ENCODE measurements around the gene ABCC1. TPM values are rescaled to one million over a fixed set of nuclear protein-coding genes. Genes with fewer than 3 reads are reported as not detected.

ABCC1 gene
- total RNA-seq, 6 experiments from 2014 or later = 49.3 to 63.6 (median 57.1) TPM

DNA sequence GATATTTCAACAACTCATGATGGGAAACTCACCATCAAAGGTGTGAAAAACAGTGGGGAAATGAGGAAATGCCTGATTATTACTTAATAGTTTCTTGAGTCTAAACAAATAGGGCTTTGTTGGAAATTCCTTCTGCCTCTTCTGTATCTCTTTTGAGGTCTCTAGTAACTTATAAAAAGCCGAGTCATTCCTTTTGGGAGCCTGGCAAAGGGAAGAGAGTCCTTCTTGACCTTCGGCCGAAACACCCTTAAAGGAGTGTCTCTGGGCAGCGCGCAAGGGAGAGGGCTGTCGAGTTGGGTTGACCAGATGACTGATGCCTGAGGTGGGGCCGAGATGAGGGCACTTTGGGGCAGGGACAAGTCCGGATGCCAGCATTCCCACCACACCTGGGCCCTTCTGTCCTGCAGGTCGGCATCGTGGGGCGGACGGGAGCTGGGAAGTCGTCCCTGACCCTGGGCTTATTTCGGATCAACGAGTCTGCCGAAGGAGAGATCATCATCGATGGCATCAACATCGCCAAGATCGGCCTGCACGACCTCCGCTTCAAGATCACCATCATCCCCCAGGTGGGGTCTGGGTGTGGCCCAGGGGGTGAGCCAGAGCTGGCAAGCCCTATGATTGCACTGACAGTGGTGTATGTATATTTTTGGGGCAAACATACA lies 184.7 kb downstream of the ABCC1 start:
- Mint-ChIP-seq H3K36me3 (ENCODE audit: low read depth) (peaks cover 15% of the 10 kb centered on the region), H3K27ac (peak overlapping the region; percentile 59)

GRCh38 chr16:16136588-16136987 lies 187.2 kb downstream of the ABCC1 start:
- peaks cover 15% of the 10 kb centered on the region for H3K36me3 Mint-ChIP-seq (ENCODE audit: low read depth)
- H3K4me1 Mint-ChIP-seq (ENCODE audit: low read depth) = peaks cover 4% of the 10 kb centered on the region; the same call in 1 of the 2 replicates
- no peak overlapping the region for H3K27ac Mint-ChIP-seq
- H3K27me3 Mint-ChIP-seq (ENCODE audit: insufficient read depth) = peaks cover 9% of the 10 kb centered on the region
- no peaks in the 10 kb centered on the region for H3K9me3 Mint-ChIP-seq
- no peak for TF ChIP-seq CTCF (IDR thresholded peaks at IDR 0.05)
- no peak for DNase-seq
- no peak overlapping the region for H3K4me3 Mint-ChIP-seq

More for the DNA sequence above, 184.7 kb downstream of the ABCC1 start:
- no peak for TF ChIP-seq CTCF (IDR thresholded peaks at IDR 0.05)
- Mint-ChIP-seq H3K9me3 (no peaks in the 10 kb centered on the region), H3K27me3 (ENCODE audit: insufficient read depth) (peaks cover 9% of the 10 kb centered on the region), H3K4me1 (ENCODE audit: low read depth) (peaks cover 4% of the 10 kb centered on the region; the same call in 1 of the 2 replicates), H3K4me3 (no peak overlapping the region)
- DNase-seq = no peak

DNA sequence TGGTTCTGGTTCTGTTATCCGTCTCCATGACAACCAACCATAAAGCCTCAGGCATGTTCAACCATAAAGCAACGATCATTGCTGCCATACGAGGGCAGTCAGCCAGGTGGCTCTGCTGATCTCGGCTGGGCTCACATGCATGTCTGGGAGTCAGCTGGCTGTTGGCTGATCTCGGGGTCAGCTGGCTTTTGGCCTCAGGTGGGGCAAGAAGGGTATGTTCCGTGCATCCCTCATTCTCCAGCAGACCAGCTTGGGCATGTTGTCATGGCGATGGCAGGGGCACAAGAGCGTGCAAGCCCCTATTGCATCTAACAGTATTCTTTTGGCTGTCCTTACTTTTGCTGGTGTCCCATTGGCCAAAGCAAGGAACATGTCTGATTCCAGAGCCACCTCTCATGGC lies 187.7 kb downstream of the ABCC1 start:
- H3K27me3 Mint-ChIP-seq (ENCODE audit: insufficient read depth) = peaks cover 6% of the 10 kb centered on the region
- no peak overlapping the region for H3K4me3 Mint-ChIP-seq
- H3K9me3 Mint-ChIP-seq = no peaks in the 10 kb centered on the region
- peaks cover 15% of the 10 kb centered on the region for H3K36me3 Mint-ChIP-seq (ENCODE audit: low read depth)
- TF ChIP-seq CTCF (IDR thresholded peaks at IDR 0.05) = no peak
- H3K4me1 Mint-ChIP-seq (ENCODE audit: low read depth) = peaks cover 4% of the 10 kb centered on the region; the same call in 1 of the 2 replicates
- DNase-seq = peak; percentile 4
- H3K27ac Mint-ChIP-seq = no peak overlapping the region

DNA sequence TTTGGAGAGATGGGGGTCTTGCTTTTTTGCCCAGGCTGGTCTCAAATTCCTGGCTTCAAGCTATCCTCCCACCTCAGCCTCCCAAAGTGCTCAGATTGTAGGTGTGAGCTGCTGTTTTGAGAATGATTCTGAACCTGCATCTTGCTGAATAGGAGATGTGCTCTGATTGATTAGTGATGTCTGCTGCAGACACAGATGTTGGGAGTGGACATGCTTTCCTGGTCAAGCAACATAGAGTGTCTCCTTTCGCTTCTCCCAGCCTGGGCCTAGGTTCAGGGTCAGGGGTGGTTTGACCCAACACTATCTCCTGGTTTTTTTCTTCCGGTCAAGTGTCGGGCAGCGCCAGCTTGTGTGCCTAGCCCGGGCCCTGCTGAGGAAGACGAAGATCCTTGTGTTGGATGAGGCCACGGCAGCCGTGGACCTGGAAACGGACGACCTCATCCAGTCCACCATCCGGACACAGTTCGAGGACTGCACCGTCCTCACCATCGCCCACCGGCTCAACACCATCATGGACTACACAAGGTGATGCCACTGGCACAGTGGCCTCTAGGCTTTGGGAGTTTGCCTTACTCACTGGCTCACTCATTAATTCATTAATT lies 188.7 kb downstream of the ABCC1 start:
- Mint-ChIP-seq H3K36me3 (ENCODE audit: low read depth) (peaks cover 15% of the 10 kb centered on the region), H3K4me1 (ENCODE audit: low read depth) (peaks cover 4% of the 10 kb centered on the region; the same call in 1 of the 2 replicates), H3K27ac (no peak overlapping the region), H3K4me3 (no peak overlapping the region), H3K9me3 (no peaks in the 10 kb centered on the region), H3K27me3 (ENCODE audit: insufficient read depth) (peaks cover 7% of the 10 kb centered on the region)
- no peak for TF ChIP-seq CTCF (IDR thresholded peaks at IDR 0.05)
- DNase-seq = no peak

DNA sequence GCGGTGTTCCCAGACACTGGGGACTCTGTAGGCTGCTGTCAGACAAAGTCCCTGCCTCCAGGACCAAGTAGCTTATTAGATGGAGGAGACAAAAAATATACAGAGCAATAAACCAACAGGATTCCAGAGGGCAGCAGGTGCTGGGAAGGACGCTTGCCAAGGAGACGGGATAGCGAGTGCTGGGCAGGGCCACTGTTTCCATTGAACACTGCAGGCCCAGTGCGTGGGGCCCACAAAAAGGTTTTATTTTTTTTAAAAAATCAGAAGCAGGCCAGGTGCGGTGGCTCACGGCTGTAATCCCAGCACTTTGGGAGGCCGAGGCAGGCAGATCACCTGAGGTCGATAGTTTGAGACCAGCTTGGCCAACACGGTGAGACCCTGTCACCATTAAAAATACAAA lies 189.6 kb downstream of the ABCC1 start:
- H3K36me3 Mint-ChIP-seq (ENCODE audit: low read depth) = peaks cover 9% of the 10 kb centered on the region
- H3K27me3 Mint-ChIP-seq (ENCODE audit: insufficient read depth) = peaks cover 7% of the 10 kb centered on the region
- no peak for DNase-seq
- TF ChIP-seq CTCF (IDR thresholded peaks at IDR 0.05) = no peak
- H3K4me3 Mint-ChIP-seq = no peak overlapping the region
- peaks cover 3% of the 10 kb centered on the region for H3K4me1 Mint-ChIP-seq (ENCODE audit: low read depth)
- no peak overlapping the region for H3K27ac Mint-ChIP-seq
- no peaks in the 10 kb centered on the region for H3K9me3 Mint-ChIP-seq
